Stimulated activated naive CD8-positive, alpha-beta T cell treated with anti-CD3 and anti-CD28 coated beads, Interleukin-15, Interleukin-2, amounts not matched to agents 100 U/mL and 50 U/mL, for 24 hours (primary cell): ENCODE measurements around the gene MAP4K4.
A peak's percentile ranks its signal among the peaks of the same experiment; 100 is the strongest.

ENCODE experiments used
- ATAC-seq: fragments of 150-1000 bp; cut with Tn5 transposase; one replicate; pipeline ENCODE4 v1.10.0; 2021
- DNase-seq: peaks from one replicate; pipeline ENCODE4 v3.0.0; 2021

Gene MAP4K4

GRCh38 chr2:101815739-101816391 lies 118.4 kb downstream of the MAP4K4 start:
- DNase-seq, result no peak
- no peak for ATAC-seq

- DNase-seq, result no peak
- ATAC-seq, result no peak
Observed at GRCh38 chr2:101816598-101816997, 119.1 kb downstream of the MAP4K4 start.

GRCh38 chr2:101817481-101817880 lies 120.0 kb downstream of the MAP4K4 start:
- no peak for ATAC-seq

DNA sequence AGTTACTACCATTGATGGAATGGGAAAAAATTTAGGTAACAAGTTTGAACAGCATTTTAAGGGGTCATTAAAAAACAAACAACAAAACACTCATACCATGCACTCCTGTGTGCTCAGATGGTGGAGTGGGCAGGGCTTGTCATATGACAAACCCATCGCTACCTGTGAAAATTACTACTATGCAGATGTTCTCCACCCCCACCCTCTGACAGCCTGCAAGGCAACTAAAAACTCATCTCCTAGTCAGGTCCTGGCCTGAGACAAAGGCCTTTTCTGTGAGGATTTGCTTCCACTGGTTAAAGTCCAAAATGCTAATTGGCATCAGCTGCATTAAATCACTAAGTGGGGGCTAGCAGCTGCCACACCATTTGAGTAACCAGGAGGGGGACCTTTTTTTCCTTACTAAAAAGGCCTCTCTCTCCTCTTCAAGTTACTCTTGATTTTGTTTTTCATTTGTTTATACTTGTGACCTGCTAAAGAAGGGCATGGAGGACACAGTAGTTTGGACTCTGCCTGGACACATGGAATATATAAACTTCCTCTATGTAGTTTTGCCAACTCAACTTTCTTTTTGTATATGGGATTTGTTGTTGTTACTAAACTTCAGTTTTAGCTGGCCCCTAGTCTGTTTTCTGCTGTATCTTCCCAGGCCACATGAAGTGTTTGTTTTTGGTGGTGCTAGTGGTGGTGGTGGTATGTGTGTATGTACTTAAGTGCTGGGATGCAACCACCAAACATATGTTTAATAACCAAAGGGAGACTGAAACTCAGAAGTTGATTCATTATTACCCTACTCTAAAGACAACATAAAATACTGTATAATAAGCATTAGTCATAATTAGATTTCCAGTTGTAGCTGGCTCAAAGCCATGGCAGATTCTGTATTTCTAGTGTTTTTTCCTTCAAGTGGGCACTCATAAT lies 121.3 kb downstream of the MAP4K4 start:
- no peak for DNase-seq
- peak; percentile 33 for ATAC-seq

More at GRCh38 chr2:101817481-101817880, 120.0 kb downstream of the MAP4K4 start:
- DNase-seq, result no peak

GRCh38 chr2:101820519-101820918 lies 123.0 kb downstream of the MAP4K4 start:
- ATAC-seq (peak; percentile 88), DNase-seq (peak; percentile 39)

DNA sequence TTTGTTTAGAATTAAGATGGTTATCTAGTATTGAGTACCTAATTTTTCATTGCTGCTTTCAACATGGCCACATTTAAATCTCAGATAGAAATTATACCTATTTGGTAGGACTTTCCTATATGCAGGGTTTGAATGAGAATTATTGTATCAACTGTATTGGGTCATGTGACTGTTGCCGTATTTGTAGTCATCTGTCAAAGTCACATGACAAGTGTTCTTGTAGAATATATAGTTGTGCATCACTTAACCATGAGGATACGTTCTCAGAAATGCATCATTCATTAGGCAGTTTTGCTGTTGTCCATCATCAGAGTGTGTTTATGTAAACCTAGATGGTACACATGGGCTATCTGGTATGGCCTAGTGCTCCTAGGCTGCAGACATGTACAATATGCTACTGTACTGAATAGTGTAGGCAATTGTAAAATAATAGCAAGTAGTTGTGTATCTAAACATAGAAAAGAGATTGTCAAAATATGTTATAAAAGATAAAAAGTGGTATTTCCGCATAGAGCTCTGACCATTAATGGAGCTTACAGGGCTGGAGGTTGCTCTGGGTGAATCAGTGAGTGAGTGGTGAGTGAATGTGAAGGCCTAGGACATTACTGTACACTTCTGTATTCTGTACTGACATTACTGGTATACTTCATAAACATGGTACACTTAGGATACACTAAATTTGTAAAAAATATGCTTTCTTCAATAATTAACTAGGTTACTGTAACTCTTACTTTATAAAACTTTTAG lies 123.7 kb downstream of the MAP4K4 start:
- ATAC-seq (no peak), DNase-seq (no peak)

- no peak for ATAC-seq
Observed at GRCh38 chr2:101821828-101822458, 124.4 kb downstream of the MAP4K4 start.

DNA sequence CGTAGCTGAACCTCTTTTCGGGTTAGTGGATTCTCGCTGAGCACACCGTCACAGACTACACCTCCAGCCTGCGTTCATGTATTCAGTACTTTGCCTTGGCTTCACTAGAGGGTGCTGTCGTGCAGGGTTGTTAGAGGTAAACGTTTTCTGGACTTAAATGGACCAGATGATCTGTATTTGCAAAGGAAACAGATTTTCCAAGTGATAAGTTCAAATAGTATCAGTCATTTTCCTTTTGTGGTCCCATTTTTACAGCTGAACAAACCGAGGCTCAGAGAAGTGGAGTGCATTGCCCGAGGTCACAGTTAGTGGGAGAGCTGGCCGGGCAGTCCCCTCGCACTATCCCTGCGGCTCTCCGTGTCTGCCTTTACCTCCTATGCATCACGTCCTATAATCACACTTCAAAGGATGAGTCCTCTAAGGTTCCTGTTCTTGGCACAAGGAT lies 125.9 kb downstream of the MAP4K4 start:
- peak; percentile 76 for ATAC-seq
- DNase-seq, result peak; percentile 75

More at GRCh38 chr2:101821828-101822458, 124.4 kb downstream of the MAP4K4 start:
- DNase-seq, result no peak

DNA sequence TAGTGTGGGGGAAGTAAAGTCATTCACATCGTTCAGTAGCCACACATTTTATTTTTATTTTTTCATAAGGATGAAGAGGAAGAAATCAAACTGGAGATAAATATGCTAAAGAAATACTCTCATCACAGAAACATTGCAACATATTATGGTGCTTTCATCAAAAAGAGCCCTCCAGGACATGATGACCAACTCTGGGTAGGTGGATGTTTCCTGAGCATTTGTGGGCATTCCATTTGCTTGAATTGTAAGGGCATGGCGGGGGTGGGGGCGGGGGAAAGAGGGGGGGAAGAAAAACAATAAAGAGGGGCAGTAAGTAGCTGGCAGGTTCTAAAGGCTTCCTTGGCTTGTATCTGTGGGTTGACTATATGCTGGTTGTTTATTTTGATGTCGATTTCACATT lies 126.4 kb downstream of the MAP4K4 start:
- no peak for DNase-seq
- no peak for ATAC-seq

GRCh38 chr2:101826716-101827115 lies 129.2 kb downstream of the MAP4K4 start:
- DNase-seq (no peak), ATAC-seq (no peak)

DNA sequence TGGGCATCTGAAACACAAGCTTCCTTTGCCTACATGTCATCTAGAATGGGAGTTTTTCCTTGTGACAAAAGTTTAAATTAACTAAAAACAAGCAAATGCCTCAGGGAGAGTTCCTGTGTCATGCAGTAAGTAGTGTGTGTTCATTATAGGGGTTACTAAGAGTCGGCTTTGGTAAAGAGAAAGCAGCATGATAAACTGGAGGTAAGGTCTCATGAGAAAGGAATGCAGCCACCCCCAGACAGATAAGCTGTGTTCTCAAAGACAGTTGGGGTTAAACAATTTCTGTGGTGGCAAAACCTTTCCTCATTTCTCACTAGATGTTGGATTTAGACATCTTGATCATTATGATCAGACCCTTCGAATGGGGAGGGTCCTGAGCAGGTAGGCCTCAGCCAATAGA lies 129.7 kb downstream of the MAP4K4 start:
- ATAC-seq, result no peak
- no peak for DNase-seq

GRCh38 chr2:101828257-101828656 lies 130.8 kb downstream of the MAP4K4 start:
- no peak for ATAC-seq
- no peak for DNase-seq

GRCh38 chr2:101828673-101829334 lies 131.3 kb downstream of the MAP4K4 start:
- DNase-seq, result no peak
- no peak for ATAC-seq

- ATAC-seq (no peak), DNase-seq (no peak)
Observed at GRCh38 chr2:101829429-101829828, 131.9 kb downstream of the MAP4K4 start.

- ATAC-seq (peak; percentile 19), DNase-seq (no peak)
Observed at GRCh38 chr2:101830146-101830545, 132.6 kb downstream of the MAP4K4 start.

DNA sequence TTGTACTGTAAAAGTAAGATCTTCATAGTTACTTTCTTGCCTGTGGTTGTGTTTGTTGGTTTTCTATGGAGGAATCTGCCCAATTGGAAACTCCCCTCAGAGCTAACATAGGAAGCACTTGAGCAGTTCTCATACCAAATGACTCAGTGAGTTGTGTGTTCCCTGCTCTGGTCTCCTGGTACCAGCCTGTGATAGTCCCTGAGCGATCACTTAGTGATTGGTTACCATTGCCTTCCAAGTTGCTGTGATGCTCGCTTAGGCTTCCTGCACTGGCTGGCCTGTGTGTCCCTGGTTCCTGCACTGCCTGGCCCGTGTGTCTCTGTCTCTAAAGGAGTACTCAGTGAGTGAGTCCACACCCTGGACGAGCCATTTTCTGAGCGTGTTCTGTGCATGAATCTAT lies 133.0 kb downstream of the MAP4K4 start:
- peak; percentile 18 for DNase-seq
- ATAC-seq, result peak; percentile 92

- DNase-seq (peak; percentile 61), ATAC-seq (peak; percentile 48)
Observed at GRCh38 chr2:101831351-101831865, 133.9 kb downstream of the MAP4K4 start.

- DNase-seq, result no peak
- no peak for ATAC-seq
Observed at GRCh38 chr2:101832114-101832513, 134.6 kb downstream of the MAP4K4 start.

DNA sequence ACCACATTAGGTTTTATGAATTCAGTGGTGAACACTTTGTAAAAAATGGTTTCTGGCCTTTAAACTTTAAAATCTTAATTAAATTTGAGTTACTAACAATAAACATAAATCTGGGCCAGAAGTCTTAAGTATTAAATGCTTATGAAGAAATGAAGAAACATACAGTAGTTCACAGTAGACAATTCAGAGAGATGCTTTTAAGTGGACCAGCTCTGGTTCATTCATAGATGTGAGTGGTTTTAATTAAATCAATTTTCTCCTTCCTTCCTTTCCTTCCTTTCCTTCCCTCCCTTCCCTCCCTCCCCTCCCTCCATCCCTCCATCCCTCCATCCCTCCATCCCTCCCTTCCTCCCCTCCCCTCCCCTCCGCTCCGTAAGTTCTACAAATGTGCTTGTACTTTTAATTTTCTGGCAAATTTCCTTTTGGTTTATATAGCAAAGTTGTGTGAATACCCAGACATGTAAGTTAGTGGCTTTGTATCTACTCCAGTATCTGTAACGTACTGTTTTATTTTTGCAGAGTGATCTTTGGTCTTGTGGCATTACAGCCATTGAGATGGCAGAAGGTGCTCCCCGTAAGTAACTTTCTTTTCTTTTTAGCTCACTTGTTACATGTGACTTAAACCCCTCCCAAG lies 136.5 kb downstream of the MAP4K4 start:
- no peak for DNase-seq
- ATAC-seq, result no peak

DNA sequence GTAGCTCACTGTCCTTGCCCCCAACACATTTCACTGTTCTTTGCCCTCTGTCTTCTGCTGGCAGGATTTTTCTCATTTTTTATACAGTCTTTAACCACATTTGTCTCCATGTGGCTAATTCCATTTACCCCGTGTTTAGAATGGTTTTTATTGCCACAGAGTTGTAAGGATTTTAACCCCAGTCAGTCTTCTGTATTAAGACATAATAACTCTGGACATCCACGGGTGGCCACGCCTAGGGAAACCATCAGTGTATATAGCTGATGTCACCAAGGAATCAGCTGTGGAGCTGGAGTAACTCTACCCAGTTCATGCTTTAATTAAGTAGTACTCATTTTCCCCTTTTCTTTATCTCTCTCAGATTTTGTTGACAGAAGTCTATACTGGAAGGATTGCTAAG lies 139.8 kb downstream of the MAP4K4 start:
- ATAC-seq, result no peak
- DNase-seq, result no peak
